HK-2 (cell line): Measurements from ENCODE around the gene TTC29.

Experiments
- DNase-seq: peaks from one replicate; pipeline ENCODE4 v3.0.0-alpha.2; 2018; ENCODE audit not compliant: unreplicated experiment

Gene TTC29

GRCh38 chr4:146945556-146946374, at the start of gene TTC29:
Gene TTC29 (minus strand): TSS chr4:146945864. CDS start chr4:146939895, 5,969 bp downstream.
- DNase-seq: peak; percentile 85

GRCh38 chr4:146981651-146982050, 36.0 kb upstream of the TTC29 start:
- no peak for DNase-seq

- DNase-seq: no peak
These were observed 33.0 kb upstream of the TTC29 start for GRCh38 chr4:146978641-146979040.

GRCh38 chr4:146976145-146976544, 30.5 kb upstream of the TTC29 start:
- no peak for DNase-seq

- DNase-seq: no peak
These were observed 29.9 kb upstream of the TTC29 start for GRCh38 chr4:146975527-146975926.

GRCh38 chr4:146975036-146975435, 29.4 kb upstream of the TTC29 start:
- DNase-seq: no peak

GRCh38 chr4:146972036-146972435, 26.4 kb upstream of the TTC29 start:
- DNase-seq: no peak

- DNase-seq: no peak
These were observed 23.5 kb upstream of the TTC29 start for GRCh38 chr4:146969126-146969525.

GRCh38 chr4:146960634-146961033, 15.0 kb upstream of the TTC29 start:
- DNase-seq: no peak

- no peak for DNase-seq
These were observed 14.0 kb upstream of the TTC29 start for GRCh38 chr4:146959692-146960091.

- peak; percentile 49 for DNase-seq
These were observed 11.6 kb upstream of the TTC29 start for GRCh38 chr4:146957237-146957636.

GRCh38 chr4:146952896-146953295, 7.2 kb upstream of the TTC29 start:
- DNase-seq: no peak

GRCh38 chr4:146949559-146949958, 3.9 kb upstream of the TTC29 start:
- DNase-seq: no peak

- no peak for DNase-seq
These were observed 1.8 kb downstream of the TTC29 start for GRCh38 chr4:146943691-146944375.

GRCh38 chr4:146932116-146932515, 13.5 kb downstream of the TTC29 start:
- no peak for DNase-seq

- DNase-seq: no peak
These were observed 15.0 kb downstream of the TTC29 start for GRCh38 chr4:146930673-146931072.

GRCh38 chr4:146927695-146928094, 18.0 kb downstream of the TTC29 start:
- no peak for DNase-seq

GRCh38 chr4:146916479-146917076, 29.1 kb downstream of the TTC29 start:
- no peak for DNase-seq

- DNase-seq: no peak
These were observed 30.5 kb downstream of the TTC29 start for GRCh38 chr4:146915132-146915531.

- no peak for DNase-seq
These were observed 45.4 kb downstream of the TTC29 start for GRCh38 chr4:146900295-146900694.

GRCh38 chr4:146890301-146890700, 55.4 kb downstream of the TTC29 start:
- DNase-seq: no peak

- DNase-seq: no peak
These were observed 62.6 kb downstream of the TTC29 start for GRCh38 chr4:146883070-146883469.

- DNase-seq: no peak
These were observed 88.4 kb downstream of the TTC29 start for GRCh38 chr4:146857298-146857697.
